CD4-positive, alpha-beta T cell treated with Interleukin-15 for 4 hours (primary cell): Measurements from ENCODE around the gene ALOX5AP.

ENCODE experiments used
- DNase-seq: peaks from one replicate; pipeline ENCODE4 v3.0.0-alpha.2; 2020; ENCODE audit warnings: low spot score

Gene ALOX5AP

GRCh38 chr13:30714629-30715371, 20.5 kb upstream of the ALOX5AP start:
- no peak for DNase-seq

- no peak for DNase-seq
Observed at GRCh38 chr13:30715372-30715756, 20.0 kb upstream of the ALOX5AP start.

- DNase-seq = no peak
Observed at GRCh38 chr13:30715837-30716236, 19.5 kb upstream of the ALOX5AP start.

- DNase-seq = no peak
Observed at GRCh38 chr13:30718661-30719524, 16.4 kb upstream of the ALOX5AP start.

- no peak for DNase-seq
Observed at GRCh38 chr13:30719525-30719914, 15.8 kb upstream of the ALOX5AP start.

- no peak for DNase-seq
Observed at GRCh38 chr13:30720172-30720869, 15.0 kb upstream of the ALOX5AP start.

- DNase-seq = no peak
Observed at GRCh38 chr13:30721936-30722335, 13.4 kb upstream of the ALOX5AP start.

GRCh38 chr13:30722361-30722760, 13.0 kb upstream of the ALOX5AP start:
- DNase-seq = no peak

GRCh38 chr13:30724778-30725177, 10.6 kb upstream of the ALOX5AP start:
- no peak for DNase-seq

GRCh38 chr13:30725326-30726085, 9.8 kb upstream of the ALOX5AP start:
- no peak for DNase-seq

GRCh38 chr13:30726192-30726591, 9.2 kb upstream of the ALOX5AP start:
- no peak for DNase-seq

GRCh38 chr13:30727491-30728355, 7.6 kb upstream of the ALOX5AP start:
- no peak for DNase-seq

- DNase-seq = no peak
Observed at GRCh38 chr13:30729801-30730200, 5.5 kb upstream of the ALOX5AP start.

- DNase-seq = no peak
Observed at GRCh38 chr13:30730526-30730925, 4.8 kb upstream of the ALOX5AP start.

- DNase-seq = no peak
Observed at GRCh38 chr13:30731361-30732045, 3.8 kb upstream of the ALOX5AP start.

- DNase-seq = no peak
Observed at GRCh38 chr13:30732046-30732390, 3.3 kb upstream of the ALOX5AP start.

- no peak for DNase-seq
Observed at GRCh38 chr13:30734439-30734838, 904 bp upstream of the ALOX5AP start.

- DNase-seq = peak; percentile 35
Observed at GRCh38 chr13:30735872-30736175, 481 bp downstream of the ALOX5AP start.

GRCh38 chr13:30736461-30737320, 1.3 kb downstream of the ALOX5AP start:
- no peak for DNase-seq
